Urinary bladder (tissue), 2 donors: ENCODE measurements around the gene PCMTD2. TPM values are rescaled to one million over a fixed set of nuclear protein-coding genes. Genes with fewer than 3 reads are reported as not detected.

Source experiments
- polyA plus RNA-seq: library from polyadenylated mRNA; stranded (reverse); fragments of 200-250 nt; gene quantifications from one replicate; pipeline ENCODE4 v1.2.3, GENCODE V29; 2013
- small RNA-seq: library from RNA; depleted of rRNA; stranded (forward); fragments of <200 nt; gene quantifications from one replicate; pipeline ENCODE3, GENCODE V24; 2014
- total RNA-seq: library from RNA; depleted of rRNA; stranded (reverse); fragments of >200 nt; gene quantifications from one replicate; pipeline ENCODE4 v1.2.3, GENCODE V29; 2014
- donor health status: healthy.

PCMTD2 gene
- total and polyA plus RNA-seq, 2 donors, result 39.1 to 93.9 TPM

Small RNA genes lying within 50 kb of the gene (small RNA-seq; reads per million reads assigned to genes)
- gene AL137028.2, result not detected

Other genes with a start within 250 kb of the PCMTD2 start
- 0.95 TPM for gene C20orf204, start 219.6 kb upstream of the PCMTD2 start, total RNA-seq
- 0.71 TPM for gene C20orf204, start 219.6 kb upstream of the PCMTD2 start, polyA plus RNA-seq
- 4.5 TPM for gene SOX18, start 206.1 kb upstream of the PCMTD2 start, total RNA-seq
- 66.0 TPM for gene SOX18, start 206.1 kb upstream of the PCMTD2 start, polyA plus RNA-seq
- gene TCEA2, start 192.6 kb upstream of the PCMTD2 start, total RNA-seq, result 18.2 TPM
- 69.0 TPM for gene TCEA2, start 192.6 kb upstream of the PCMTD2 start, polyA plus RNA-seq
- 7.8 TPM for gene RGS19, start 176.2 kb upstream of the PCMTD2 start, total RNA-seq
- 11.6 TPM for gene RGS19, start 176.2 kb upstream of the PCMTD2 start, polyA plus RNA-seq
- 1.1 TPM for gene OPRL1, start 175.7 kb upstream of the PCMTD2 start, total RNA-seq
- 0.67 TPM for gene OPRL1, start 175.7 kb upstream of the PCMTD2 start, polyA plus RNA-seq
- not detected for gene LKAAEAR1, start 171.3 kb upstream of the PCMTD2 start, total RNA-seq
- 0.48 TPM for gene LKAAEAR1, start 171.3 kb upstream of the PCMTD2 start, polyA plus RNA-seq
- gene NPBWR2, start 148.2 kb upstream of the PCMTD2 start, total RNA-seq, result not detected
- gene NPBWR2, start 148.2 kb upstream of the PCMTD2 start, polyA plus RNA-seq, result not detected
- 0.48 TPM for gene MYT1, start 91.3 kb upstream of the PCMTD2 start, total RNA-seq
- 0.13 TPM for gene MYT1, start 91.3 kb upstream of the PCMTD2 start, polyA plus RNA-seq